ENCODE measurements around the gene MTFR1L.
A peak's percentile ranks its signal among the peaks of the same experiment; 100 is the strongest.

The MTFR1L gene

DNA sequence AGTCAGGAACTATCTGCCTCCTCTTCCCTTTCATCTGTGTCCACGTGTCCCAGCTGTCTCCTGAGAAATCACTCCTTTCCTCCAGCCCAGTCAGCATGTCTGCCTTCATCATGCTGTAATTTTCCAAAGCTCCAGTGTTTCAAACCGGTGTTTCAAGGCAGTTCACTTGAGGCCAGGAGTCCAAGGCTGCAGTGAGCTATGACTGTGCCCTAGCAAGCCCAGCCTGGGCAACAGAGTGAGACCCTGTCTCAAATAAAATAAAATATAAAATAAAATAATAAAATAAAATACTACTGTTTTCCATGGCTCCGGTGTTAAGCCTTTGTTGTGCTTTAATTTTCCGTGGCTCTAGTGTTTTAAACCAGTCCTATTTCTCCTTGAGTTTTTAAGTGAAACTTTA, 27.6 kb upstream of the MTFR1L start:
- no peak for DNase-seq

- DNase-seq = no peak
These were observed 26.1 kb upstream of the MTFR1L start for GRCh38 chr1:25793585-25794170.

GRCh38 chr1:25794325-25794724, 25.4 kb upstream of the MTFR1L start:
- no peak for DNase-seq

GRCh38 chr1:25795211-25795610, 24.5 kb upstream of the MTFR1L start:
- no peak for DNase-seq

GRCh38 chr1:25795946-25796810, 23.6 kb upstream of the MTFR1L start:
- DNase-seq = no peak

GRCh38 chr1:25796811-25797458, 22.8 kb upstream of the MTFR1L start:
- peak; percentile 48 for DNase-seq

DNA sequence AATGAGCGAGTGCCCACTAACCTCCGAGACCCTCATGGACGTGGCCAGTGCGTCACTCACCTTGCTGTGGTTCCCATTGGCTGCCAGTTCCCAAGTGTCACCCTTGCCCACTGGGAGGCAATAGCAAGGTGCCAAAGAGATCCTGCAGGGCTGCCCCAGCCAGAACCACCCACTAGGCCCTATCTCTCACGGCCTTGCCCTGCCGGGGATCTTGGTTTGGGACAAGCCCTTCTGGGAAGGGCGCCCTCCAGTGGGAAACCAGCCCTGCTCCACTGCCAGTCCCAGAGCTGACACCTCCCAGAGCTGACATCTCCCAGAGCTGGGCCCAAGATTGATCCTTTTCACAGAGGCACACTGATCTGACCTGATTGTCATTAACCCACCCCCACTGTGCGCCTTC, 21.8 kb upstream of the MTFR1L start:
- no peak for DNase-seq

DNA sequence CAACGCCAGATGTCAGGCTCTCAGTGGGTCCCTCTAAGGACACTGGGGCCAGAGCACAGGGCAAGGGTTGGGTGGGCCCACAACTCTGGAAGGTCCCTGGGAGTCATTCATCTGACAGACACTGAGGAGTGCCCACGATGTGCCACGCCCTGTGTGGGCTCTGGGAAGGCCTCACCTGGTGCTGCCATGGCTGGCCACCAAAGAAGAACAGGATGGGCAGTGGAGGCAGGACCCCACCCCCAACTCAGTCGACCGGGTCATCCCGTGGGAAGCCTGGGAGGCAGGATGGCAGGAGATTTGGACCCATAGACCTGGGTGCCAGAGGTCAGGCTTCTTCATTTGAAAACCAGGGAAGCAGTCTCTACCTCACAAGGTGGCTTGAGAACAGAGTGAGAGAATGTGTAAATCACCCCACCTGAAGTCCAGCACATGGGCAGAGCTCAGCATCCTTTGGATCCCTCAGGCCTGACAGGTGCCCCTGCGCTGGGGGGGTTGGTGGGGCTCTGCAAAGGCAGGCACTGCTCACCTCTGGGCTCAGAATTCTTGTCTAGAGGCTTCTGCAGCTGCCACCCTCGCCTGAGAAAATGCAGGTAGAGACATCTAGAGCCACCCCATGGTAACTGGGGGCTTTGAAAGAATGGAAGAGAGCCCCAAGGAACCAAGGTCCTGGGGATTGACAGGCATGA, 20.9 kb upstream of the MTFR1L start:
- no peak for DNase-seq

- DNase-seq = no peak
These were observed 20.3 kb upstream of the MTFR1L start for GRCh38 chr1:25799352-25799934.

- DNase-seq = no peak
These were observed 19.6 kb upstream of the MTFR1L start, which contains the start of gene SELENON for GRCh38 chr1:25799935-25800702. Gene SELENON (plus strand): TSS chr1:25800193. CDS start chr1:25800231, 38 bp downstream.

- no peak for DNase-seq
These were observed 18.9 kb upstream of the MTFR1L start for GRCh38 chr1:25800703-25801377.

DNA sequence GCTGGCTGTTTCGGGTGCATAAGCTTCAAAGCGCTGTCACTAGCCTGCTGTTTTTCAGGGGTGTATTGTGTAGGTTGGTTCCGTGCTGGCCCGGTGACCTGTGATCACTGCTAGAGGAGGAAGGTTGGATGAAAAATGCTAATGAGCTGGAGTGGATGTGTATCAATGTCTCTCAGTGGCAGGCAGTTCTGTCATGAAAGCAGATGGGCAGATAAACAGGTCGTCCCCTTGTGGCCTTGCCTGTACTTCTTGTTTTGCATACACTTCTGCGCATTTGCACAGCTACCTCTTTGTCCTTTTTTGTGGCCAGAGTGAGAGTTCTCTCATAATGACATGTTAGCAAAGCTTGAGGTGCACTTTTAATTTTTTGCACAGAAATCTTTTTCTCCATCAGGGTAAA, 16.8 kb upstream of the MTFR1L start:
- DNase-seq = no peak

- no peak for DNase-seq
These were observed 16.4 kb upstream of the MTFR1L start for GRCh38 chr1:25803368-25803767.

- no peak for DNase-seq
These were observed 15.3 kb upstream of the MTFR1L start for GRCh38 chr1:25804244-25804963.

DNA sequence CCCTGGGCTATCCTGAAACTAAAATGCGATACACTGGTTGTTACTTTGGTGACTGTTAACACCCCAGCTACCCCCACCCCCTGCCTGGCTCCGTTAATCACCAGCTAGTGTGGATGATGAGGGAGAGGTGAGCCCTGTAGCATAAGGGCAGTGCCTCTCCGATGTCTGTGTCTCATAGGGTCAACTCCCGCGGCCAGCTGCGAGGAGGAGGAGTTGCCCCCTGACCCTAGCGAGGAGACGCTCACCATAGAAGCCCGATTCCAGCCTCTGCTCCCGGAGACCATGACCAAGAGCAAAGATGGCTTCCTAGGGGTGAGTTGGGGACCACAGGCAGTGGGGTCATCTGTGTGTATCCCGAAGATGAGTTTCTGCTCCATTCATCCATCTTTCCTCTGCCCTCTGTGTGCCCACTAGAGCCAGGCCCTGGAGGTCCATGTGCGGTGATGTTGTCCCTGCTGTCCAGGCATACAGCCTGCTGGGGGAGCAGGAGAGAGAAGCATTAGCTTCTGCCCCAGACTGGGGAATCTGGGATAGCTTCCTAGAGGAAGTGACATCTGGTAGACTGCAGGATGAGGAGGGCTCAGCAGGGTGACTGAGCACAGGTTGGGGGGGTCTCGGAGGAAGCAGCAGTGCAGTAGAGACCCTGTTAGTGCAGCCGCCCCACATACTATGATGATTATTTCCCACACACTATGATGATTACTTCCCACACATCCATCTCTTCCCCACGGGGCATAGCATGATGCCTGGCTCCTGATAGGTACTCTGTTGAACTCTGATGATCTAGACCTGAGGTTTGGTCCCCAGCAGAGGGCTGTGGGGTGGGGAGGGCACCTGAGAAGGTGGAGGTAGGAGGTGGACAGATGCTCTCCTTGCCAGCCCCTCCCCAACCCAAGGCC, 14.5 kb upstream of the MTFR1L start:
- no peak for DNase-seq

DNA sequence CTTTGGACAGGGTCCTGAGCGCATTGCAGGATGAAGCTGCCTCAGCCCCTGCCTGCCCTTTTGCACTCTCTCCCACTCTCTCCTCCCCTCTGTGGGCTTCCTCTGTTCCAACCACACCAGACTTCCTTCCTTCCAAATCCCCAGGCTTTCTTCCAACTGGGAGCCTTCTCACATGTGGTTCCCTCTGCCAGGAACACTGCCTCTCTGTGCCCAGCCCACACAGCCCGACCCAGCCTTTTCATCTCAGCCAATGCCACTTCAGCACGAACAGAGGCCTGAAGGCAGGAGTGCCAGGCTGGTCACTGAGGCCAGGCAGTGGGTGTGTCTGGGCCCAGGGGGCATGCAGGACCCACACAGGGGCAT, 13.9 kb upstream of the MTFR1L start:
- DNase-seq = no peak

GRCh38 chr1:25806418-25806817, 13.3 kb upstream of the MTFR1L start:
- no peak for DNase-seq

- DNase-seq = no peak
These were observed 12.0 kb upstream of the MTFR1L start for GRCh38 chr1:25807480-25808390.
